A549 (cell line): ENCODE measurements around the gene CEP83. TPM values are rescaled to one million over a fixed set of nuclear protein-coding genes. Genes with fewer than 3 reads are reported as not detected.

Experiments used
- ATAC-seq, 2 experiments: fragments of 200-7000 bp in 1 of 2; fragments of >200 bp in 1 of 2; cut with Nextera tagmentation in 1 of 2; cut with Tn5 transposase in 1 of 2; 3 replicates each; pipeline versions ENCODE4 v1.8.0 to v1.9.1; 2018 to 2020; ENCODE audit warnings: mild to moderate bottlenecking in 1 of 2, moderate library complexity in 1 of 2
- CTCF ChIA-PET: fragments of 300-600 bp; sonication (Branson Sonifier 250); formaldehyde crosslinking; extraction: SDS; loops from one replicate; lab custom pipeline; 2021; ENCODE audit warnings: antibody characterized with exemption, inconsistent platforms; lab: Yijun Ruan, JAX
- POLR2A ChIA-PET: fragments of 350-600 bp; formaldehyde crosslinking; extraction: SDS; loops from one replicate; lab custom pipeline; 2021; ENCODE audit warnings: antibody characterized with exemption, inconsistent platforms; lab: Yijun Ruan, JAX
- DNase-seq, 2 experiments: peaks; one replicate each; pipeline versions ENCODE4 v3.0.0 to v3.0.0-alpha.2; 2011 to 2016; ENCODE audit warnings: low read depth in 1 of 2, low spot score in 1 of 2
- FAIRE-seq: peaks from 2 replicates; lab custom pipeline; 2011; peaks lifted over from hg19 to GRCh38; lab: Jason Lieb, UNC
- H3K27ac ChIP-seq, 2 experiments: fragments of >200 bp; sonication (Bioruptor Twin); formaldehyde crosslinking; 3 replicates each; pipeline ENCODE4 v1.5.1; 2016 to 2017
- H3K4me1 ChIP-seq: fragments of >200 bp; sonication (Bioruptor Twin); formaldehyde crosslinking; 3 replicates; pipeline ENCODE4 v1.6.1; 2016
- H3K4me2 ChIP-seq: fragments of >200 bp; sonication (Bioruptor Twin); formaldehyde crosslinking; 3 replicates; pipeline ENCODE4 v1.6.1; 2016
- H3K4me3 ChIP-seq: fragments of >200 bp; sonication (Bioruptor Twin); formaldehyde crosslinking; 3 replicates; pipeline ENCODE4 v1.5.1; 2016
- H3K9me3 ChIP-seq: fragments of >200 bp; sonication (Bioruptor Twin); formaldehyde crosslinking; 3 replicates; pipeline ENCODE4 v1.6.1; 2016
- BCL3 ChIP-seq: fragments of >200 bp; sonication (Bioruptor Twin); formaldehyde crosslinking; IDR thresholded peaks from 3 replicates; pipeline ENCODE4 v1.6.1; 2016
- CBX8 ChIP-seq: fragments of 200-600 bp; sonication (generic); IDR thresholded peaks from 2 replicates; pipeline ENCODE4 v1.6.1; 2016
- CHD2 ChIP-seq: fragments of 150-350 bp; IDR thresholded peaks from 2 replicates; pipeline ENCODE4 v1.6.1; 2014; ENCODE audit warnings: low read length; ENCODE audit not compliant: partially characterized antibody
- CHD4 ChIP-seq: fragments of 200-600 bp; sonication (generic); IDR thresholded peaks from 2 replicates; pipeline ENCODE4 v1.6.1; 2016; ENCODE audit warnings: antibody characterized with exemption, mild to moderate bottlenecking, borderline replicate concordance
- EHMT2 ChIP-seq: fragments of 200-600 bp; sonication (generic); IDR thresholded peaks from 2 replicates; pipeline ENCODE4 v1.6.1; 2016; ENCODE audit warnings: antibody characterized with exemption, low read depth, mild to moderate bottlenecking, moderate library complexity
- EP300 ChIP-seq, 2 experiments: fragments of >200 bp; sonication (Bioruptor Twin); formaldehyde crosslinking; IDR thresholded peaks; 2 replicates in 1 of 2; 3 replicates in 1 of 2; pipeline ENCODE4 v1.6.1; 2016 to 2017
- ESRRA ChIP-seq: fragments of 150-350 bp; IDR thresholded peaks from 2 replicates; pipeline ENCODE4 v1.6.1; 2014; ENCODE audit warnings: mild to moderate bottlenecking, low read length, borderline replicate concordance
- FOSB ChIP-seq: fragments of 250-450 bp; sonication (Bioruptor Pico); IDR thresholded peaks from 2 replicates; pipeline ENCODE4 v1.5.0; 2020; ENCODE audit warnings: mild to moderate bottlenecking, moderate library complexity
- FOSL2 ChIP-seq, 2 experiments: fragments of 450-650 bp in 1 of 2; fragments of >200 bp in 1 of 2; sonication (Bioruptor Twin) in 1 of 2; formaldehyde crosslinking; IDR thresholded peaks; 2 replicates each; pipeline versions ENCODE4 v1.5.0 to v1.6.1; 2016 to 2020; ENCODE audit warnings: mild to moderate bottlenecking in 1 of 2, moderate library complexity in 1 of 2
- FOXS1 ChIP-seq: fragments of 250-450 bp; sonication (Bioruptor Pico); IDR thresholded peaks from 2 replicates; pipeline ENCODE4 v1.5.0; 2020; ENCODE audit warnings: mild to moderate bottlenecking, moderate library complexity
- HDAC2 ChIP-seq: fragments of 200-600 bp; sonication (generic); IDR thresholded peaks from 2 replicates; pipeline ENCODE4 v1.6.1; 2016
- HOXA7 ChIP-seq: fragments of 250-450 bp; sonication (Bioruptor Pico); IDR thresholded peaks from 2 replicates; pipeline ENCODE4 v1.5.0; 2020; ENCODE audit warnings: mild to moderate bottlenecking, moderate library complexity
- HOXB5 ChIP-seq: fragments of 250-450 bp; sonication (Bioruptor Pico); IDR thresholded peaks from 2 replicates; pipeline ENCODE4 v1.5.0; 2020; ENCODE audit warnings: mild to moderate bottlenecking, moderate library complexity
- JUN ChIP-seq, 2 experiments: fragments of >200 bp; sonication (Bioruptor Twin); formaldehyde crosslinking; IDR thresholded peaks; 2 replicates in 1 of 2; 3 replicates in 1 of 2; pipeline ENCODE4 v1.6.1; 2016 to 2017
- MYC ChIP-seq: IDR thresholded peaks from 2 replicates; pipeline ENCODE4 v1.6.1; 2012; ENCODE audit warnings: mild to moderate bottlenecking, inconsistent platforms, low read length, improper control_type of control experiment, borderline replicate concordance
- NFE2L2 ChIP-seq: fragments of 150-350 bp; conservative IDR thresholded peaks from 2 replicates; pipeline ENCODE4 v1.6.1; 2014; ENCODE audit warnings: low read length
- PHF8 ChIP-seq: fragments of 200-600 bp; sonication (generic); IDR thresholded peaks from 2 replicates; pipeline ENCODE4 v1.6.1; 2016; ENCODE audit warnings: low read depth, mild to moderate bottlenecking, antibody characterized with exemption, moderate library complexity, borderline replicate concordance
- POLR2A ChIP-seq: IDR thresholded peaks from 2 replicates; pipeline ENCODE4 v1.6.1; 2012; ENCODE audit warnings: mild to moderate bottlenecking, low read length
- POLR2AphosphoS2 ChIP-seq: conservative IDR thresholded peaks from 2 replicates; pipeline ENCODE4 v1.6.1; 2012; ENCODE audit warnings: low read length, improper control_type of control experiment, inconsistent platforms
- RAD21 ChIP-seq, 2 experiments: fragments of >200 bp in 1 of 2; sonication (Bioruptor Twin) in 1 of 2; formaldehyde crosslinking in 1 of 2; IDR thresholded peaks in 1 of 2; conservative IDR thresholded peaks in 1 of 2; 2 replicates in 1 of 2; 3 replicates in 1 of 2; pipeline ENCODE4 v1.6.1; 2012 to 2018; ENCODE audit warnings: inconsistent platforms in 1 of 2
- RCOR1 ChIP-seq: fragments of 150-350 bp; IDR thresholded peaks from 2 replicates; pipeline ENCODE4 v1.6.1; 2014; ENCODE audit warnings: antibody characterized with exemption, low read length, low read depth
- REST ChIP-seq: fragments of 200-600 bp; sonication (generic); IDR thresholded peaks from 2 replicates; pipeline ENCODE4 v1.6.1; 2016; ENCODE audit warnings: antibody characterized with exemption, mild to moderate bottlenecking, moderate library complexity
- SMC3 ChIP-seq: fragments of >200 bp; sonication (Bioruptor Twin); formaldehyde crosslinking; IDR thresholded peaks from 3 replicates; pipeline ENCODE4 v1.6.1; 2018; ENCODE audit warnings: inconsistent platforms
- WGBS: methylation state at CpG from one replicate; pipeline ENCODE4 v1.1.6; 2017; ENCODE audit errors: missing lambda C conversion rate; 5-methylcytosine and 5-hydroxymethylcytosine counted together
- polyA plus RNA-seq, 4 experiments: library from polyadenylated mRNA; depleted of rRNA in 3 of 4; stranded (reverse); fragments of >200 nt; fragmentation: RNase III in 1 of 4; extraction: RNeasy Plus Mini Kit Qiagen cat#74134 plus additional on column Dnase treatment in 1 of 4; gene quantifications; 2 replicates in 3 of 4; 3 replicates in 1 of 4; pipeline ENCODE4 v1.2.3, GENCODE V29; 2011 to 2017
- TF ChIP-seq, protein P1 (sequence below): IDR thresholded peaks from 2 replicates; pipeline ENCODE4 v1.6.1; 2012
- TF ChIP-seq, protein P2 (sequence below): fragments of 450-650 bp; IDR thresholded peaks from 2 replicates; pipeline ENCODE4 v1.6.1; 2014; ENCODE audit warnings: antibody characterized with exemption
- TF ChIP-seq, protein P3 (sequence below): fragments of >200 bp; sonication (Bioruptor Twin); formaldehyde crosslinking; IDR thresholded peaks from 2 replicates; pipeline ENCODE4 v1.6.1; 2016
- TF ChIP-seq, protein P4 (sequence below): IDR thresholded peaks from 2 replicates; pipeline ENCODE4 v1.6.1; 2012

CEP83 gene
- polyA plus RNA-seq, 2 of the 4 experiments (the other 2 are of a cell fraction) = 8.5 to 21.4 TPM

DNA sequence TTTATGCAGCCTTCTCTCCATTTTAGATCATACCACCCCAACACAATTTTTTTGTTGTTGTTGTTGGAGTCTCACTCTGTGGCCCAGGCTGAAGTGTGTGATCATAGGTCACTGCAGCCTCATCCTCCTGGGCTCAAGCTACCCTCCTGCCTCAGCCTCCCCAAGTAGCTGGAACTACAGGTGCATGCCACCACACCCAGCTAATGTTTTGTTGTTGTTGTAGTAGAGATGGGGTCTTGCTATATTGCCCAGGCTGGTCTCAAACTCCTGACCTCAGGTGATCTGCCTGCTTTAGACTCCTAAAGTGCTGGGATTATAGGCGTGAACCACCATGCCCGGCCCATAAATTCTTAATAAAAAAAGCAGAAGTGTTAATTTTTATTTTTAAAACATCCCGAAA, 199.7 kb downstream of the CEP83 start:
- ATAC-seq = no peak

DNA sequence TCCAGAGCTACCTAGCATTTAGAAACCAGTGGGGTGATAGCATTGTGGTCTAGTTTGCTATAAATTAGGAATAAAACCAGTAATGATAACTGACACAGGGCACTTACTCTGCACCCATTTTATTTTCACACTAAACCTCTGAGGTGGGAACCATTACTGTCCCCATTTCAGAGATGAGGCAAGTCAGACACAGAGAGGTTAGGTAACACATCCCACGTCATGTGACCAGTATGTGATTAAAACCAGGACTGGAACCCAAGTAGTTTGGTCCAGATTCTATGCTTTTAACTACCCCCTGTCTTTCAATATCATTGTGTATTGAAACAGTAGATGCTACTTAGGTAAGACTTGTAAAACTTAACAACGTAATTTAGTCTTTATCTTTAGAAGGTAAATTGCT, 201.1 kb downstream of the CEP83 start:
- CTCF ChIA-PET = no interaction called here

More for the DNA sequence above, 199.7 kb downstream of the CEP83 start:
- no peak for DNase-seq
- CTCF ChIA-PET = no interaction called here
- Histone ChIP-seq H3K27ac (no peak overlapping the region), H3K4me2 (no peak overlapping the region), H3K4me1 (peaks cover 8% of the 10 kb centered on the region; the same call in 1 of the 3 replicates), H3K9me3 (no peaks in the 10 kb centered on the region), H3K4me3 (no peak overlapping the region)
- POLR2A ChIA-PET = no interaction called here
- WGBS = 89% methylated on average over 3 of the region's 3 CpGs
- no peak for TF ChIP-seq HOXB5 (CRISPR knock-in tag)
- TF ChIP-seq ESRRA = no peak
- TF ChIP-seq FOXS1 (CRISPR knock-in tag) = no peak
- no peak for TF ChIP-seq CHD2
- TF ChIP-seq NFE2L2 = no peak
- TF ChIP-seq, protein P1, sequence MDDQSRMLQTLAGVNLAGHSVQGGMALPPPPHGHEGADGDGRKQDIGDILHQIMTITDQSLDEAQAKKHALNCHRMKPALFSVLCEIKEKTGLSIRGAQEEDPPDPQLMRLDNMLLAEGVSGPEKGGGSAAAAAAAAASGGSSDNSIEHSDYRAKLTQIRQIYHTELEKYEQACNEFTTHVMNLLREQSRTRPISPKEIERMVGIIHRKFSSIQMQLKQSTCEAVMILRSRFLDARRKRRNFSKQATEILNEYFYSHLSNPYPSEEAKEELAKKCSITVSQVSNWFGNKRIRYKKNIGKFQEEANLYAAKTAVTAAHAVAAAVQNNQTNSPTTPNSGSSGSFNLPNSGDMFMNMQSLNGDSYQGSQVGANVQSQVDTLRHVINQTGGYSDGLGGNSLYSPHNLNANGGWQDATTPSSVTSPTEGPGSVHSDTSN = no peak
- no peak for TF ChIP-seq CHD4
- TF ChIP-seq, protein P2, sequence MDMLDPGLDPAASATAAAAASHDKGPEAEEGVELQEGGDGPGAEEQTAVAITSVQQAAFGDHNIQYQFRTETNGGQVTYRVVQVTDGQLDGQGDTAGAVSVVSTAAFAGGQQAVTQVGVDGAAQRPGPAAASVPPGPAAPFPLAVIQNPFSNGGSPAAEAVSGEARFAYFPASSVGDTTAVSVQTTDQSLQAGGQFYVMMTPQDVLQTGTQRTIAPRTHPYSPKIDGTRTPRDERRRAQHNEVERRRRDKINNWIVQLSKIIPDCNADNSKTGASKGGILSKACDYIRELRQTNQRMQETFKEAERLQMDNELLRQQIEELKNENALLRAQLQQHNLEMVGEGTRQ = no peak
- TF ChIP-seq POLR2AphosphoS2 = no peak
- no peak for TF ChIP-seq JUN (IDR thresholded peaks at IDR 0.05)
- no peak for TF ChIP-seq FOSB (CRISPR knock-in tag)
- no peak for TF ChIP-seq BCL3
- no peak for TF ChIP-seq POLR2A
- no peak for TF ChIP-seq HDAC2
- TF ChIP-seq, protein P3, sequence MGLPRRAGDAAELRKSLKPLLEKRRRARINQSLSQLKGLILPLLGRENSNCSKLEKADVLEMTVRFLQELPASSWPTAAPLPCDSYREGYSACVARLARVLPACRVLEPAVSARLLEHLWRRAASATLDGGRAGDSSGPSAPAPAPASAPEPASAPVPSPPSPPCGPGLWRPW = no peak
- no peak for TF ChIP-seq RAD21 (conservative IDR thresholded peaks at IDR 0.05 in 1 of 2, IDR thresholded peaks at IDR 0.05 in 1 of 2)
- no peak for TF ChIP-seq MYC
- no peak for FAIRE-seq

More for the DNA sequence above, 201.1 kb downstream of the CEP83 start:
- no peak for ATAC-seq
- no peak overlapping the region for H3K4me3 ChIP-seq
- TF ChIP-seq, protein P4, sequence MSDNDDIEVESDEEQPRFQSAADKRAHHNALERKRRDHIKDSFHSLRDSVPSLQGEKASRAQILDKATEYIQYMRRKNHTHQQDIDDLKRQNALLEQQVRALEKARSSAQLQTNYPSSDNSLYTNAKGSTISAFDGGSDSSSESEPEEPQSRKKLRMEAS = no peak
- TF ChIP-seq PHF8 (no peak), REST (no peak), MYC (no peak), FOXS1 (CRISPR knock-in tag) (no peak), RCOR1 (no peak), EHMT2 (no peak), JUN (IDR thresholded peaks at IDR 0.05) (no peak), CBX8 (no peak), POLR2A (no peak), FOSL2 (IDR thresholded peaks at IDR 0.05) (no peak), FOSL2 (CRISPR knock-in tag; IDR thresholded peaks at IDR 0.05) (no peak), EP300 (IDR thresholded peaks at IDR 0.05) (no peak), HOXA7 (no peak), SMC3 (no peak)
- TF ChIP-seq, protein P1 = no peak
- TF ChIP-seq, all 56 proteins: peak for 0
- Histone ChIP-seq H3K4me2 (no peak overlapping the region), H3K4me1 (peaks cover 8% of the 10 kb centered on the region; the same call in 1 of the 3 replicates), H3K9me3 (no peaks in the 10 kb centered on the region), H3K27ac (no peak overlapping the region)
- 65% methylated on average over 2 of the region's 2 CpGs for WGBS
- POLR2A ChIA-PET = no interaction called here
- DNase-seq (no peak), FAIRE-seq (no peak)
